Activated CD8-positive, alpha-beta T cell treated with anti-CD3 and anti-CD28 coated beads for 36 hours (primary cell): ENCODE measurements around the gene USP47. TPM values are rescaled to one million over a fixed set of nuclear protein-coding genes. Genes with fewer than 3 reads are reported as not detected.

Source experiments
- ATAC-seq: fragments of 200-7000 bp; cut with Tn5 transposase; one replicate; pipeline ENCODE4 v1.10.0; 2021; ENCODE audit warnings: mild to moderate bottlenecking, moderate library complexity
- CTCF ChIA-PET: fragments of 350-600 bp; sonication (Branson Sonifier 250); formaldehyde crosslinking; loops from one replicate; lab custom pipeline; 2021; ENCODE audit warnings: antibody characterized with exemption; lab: Charles Lee
- POLR2A ChIA-PET: fragments of 350-600 bp; sonication (Branson Sonifier 250); formaldehyde crosslinking; loops from one replicate; lab custom pipeline; 2021; ENCODE audit warnings: antibody characterized with exemption; lab: Charles Lee
- DNase-seq: peaks from one replicate; pipeline ENCODE4 v3.0.0-alpha.2; 2020
- H3K27ac Mint-ChIP-seq: one replicate; pipeline ENCODE4 v1.8.0; 2021; ENCODE audit warnings: mild to moderate bottlenecking, mixed read lengths
- H3K27me3 Mint-ChIP-seq: one replicate; pipeline ENCODE4 v1.8.0; 2021; ENCODE audit warnings: mixed read lengths
- H3K36me3 Mint-ChIP-seq: one replicate; pipeline ENCODE4 v1.8.0; 2021; ENCODE audit warnings: low read depth, mixed read lengths
- H3K4me1 Mint-ChIP-seq: one replicate; pipeline ENCODE4 v1.8.0; 2021; ENCODE audit warnings: low read depth, mixed read lengths
- H3K4me3 Mint-ChIP-seq: one replicate; pipeline ENCODE4 v1.8.0; 2021; ENCODE audit warnings: mild to moderate bottlenecking, moderate library complexity, mixed read lengths
- H3K9me3 Mint-ChIP-seq: one replicate; pipeline ENCODE4 v1.8.0; 2021; ENCODE audit warnings: mixed read lengths
- CTCF ChIP-seq: fragments of 200-600 bp; IDR thresholded peaks from one replicate; pipeline ENCODE4 v1.8.0; 2022; ENCODE audit warnings: antibody characterized with exemption, mild to moderate bottlenecking
- intact Hi-C: fragments of 100-400 bp; cut with micrococcal nuclease; formaldehyde crosslinking; loops from one replicate; pipeline ENCODE4 v1.10.0; 2022
- total RNA-seq, 2 experiments: library from RNA; stranded (reverse); gene quantifications; one replicate each; pipeline ENCODE4 v1.2.3, GENCODE V29; 2021

USP47 gene
- total RNA-seq, 2 experiments from 2014 or later: 37.8 to 39.7 TPM

GRCh38 chr11:11979488-11980117 lies 137.8 kb downstream of the USP47 start:
- H3K27ac Mint-ChIP-seq: no peak overlapping the region

GRCh38 chr11:11980200-11980599 lies 138.4 kb downstream of the USP47 start:
- DNase-seq (no peak), ATAC-seq (no peak)
- intact Hi-C loops: no loop called here
- POLR2A ChIA-PET: no interaction called here
- no peak for TF ChIP-seq CTCF
- CTCF ChIA-PET: interaction anchor here (1.0 to 2.2 kb wide), 4 partner anchors 13 to 302 kb away, joined by 3 to 8 read pairs (median 4); no protein-coding TSS in a partner anchor
- Mint-ChIP-seq H3K27me3 (no peaks in the 10 kb centered on the region), H3K27ac (no peak overlapping the region), H3K9me3 (no peaks in the 10 kb centered on the region), H3K36me3 (no peaks in the 10 kb centered on the region), H3K4me1 (no peaks in the 10 kb centered on the region), H3K4me3 (no peak overlapping the region)

More at GRCh38 chr11:11979488-11980117, 137.8 kb downstream of the USP47 start:
- Mint-ChIP-seq H3K36me3 (no peaks in the 10 kb centered on the region), H3K27me3 (no peaks in the 10 kb centered on the region), H3K4me1 (peaks cover 4% of the 10 kb centered on the region), H3K4me3 (no peak overlapping the region), H3K9me3 (no peaks in the 10 kb centered on the region)
- ChIA-PET POLR2A (no interaction called here), CTCF (interaction anchor here (0.9 to 3.9 kb wide), 6 partner anchors 13 to 302 kb away, joined by 3 to 22 read pairs (median 4); no protein-coding TSS in a partner anchor)
- ATAC-seq (no peak), DNase-seq (no peak)
- intact Hi-C loops: no loop called here
- no peak for TF ChIP-seq CTCF

GRCh38 chr11:11980841-11981308 lies 139.1 kb downstream of the USP47 start:
- CTCF ChIA-PET: interaction anchor here (1.0 to 2.0 kb wide), 4 partner anchors 9 to 302 kb away, joined by 3 to 5 read pairs (median 3); no protein-coding TSS in a partner anchor
- no peak overlapping the region for H3K27ac Mint-ChIP-seq
- ATAC-seq (no peak), DNase-seq (no peak)
- intact Hi-C loops: no loop called here
- no peaks in the 10 kb centered on the region for H3K4me1 Mint-ChIP-seq
- H3K9me3 Mint-ChIP-seq: no peaks in the 10 kb centered on the region
- POLR2A ChIA-PET: interaction anchor here (0.8 kb wide), 1 partner anchor 25 kb away, joined by 3 read pairs; no protein-coding TSS in a partner anchor
- H3K36me3 Mint-ChIP-seq: no peaks in the 10 kb centered on the region
- TF ChIP-seq CTCF: no peak
- H3K4me3 Mint-ChIP-seq: no peak overlapping the region
- no peaks in the 10 kb centered on the region for H3K27me3 Mint-ChIP-seq

- H3K4me3 Mint-ChIP-seq: no peak overlapping the region
- H3K36me3 Mint-ChIP-seq: no peaks in the 10 kb centered on the region
- ATAC-seq: no peak
- no peaks in the 10 kb centered on the region for H3K27me3 Mint-ChIP-seq
- no peak overlapping the region for H3K27ac Mint-ChIP-seq
- intact Hi-C loops: no loop called here
- POLR2A ChIA-PET: interaction anchor here (0.8 kb wide), 1 partner anchor 25 kb away, joined by 3 read pairs; no protein-coding TSS in a partner anchor
- TF ChIP-seq CTCF: no peak
- H3K9me3 Mint-ChIP-seq: no peaks in the 10 kb centered on the region
- no peak for DNase-seq
- CTCF ChIA-PET: interaction anchor here (1.1 to 1.3 kb wide), 2 partner anchors 9 to 301 kb away, joined by 3 read pairs; no protein-coding TSS in a partner anchor
- H3K4me1 Mint-ChIP-seq: no peaks in the 10 kb centered on the region
Measured at GRCh38 chr11:11981364-11981763, 139.6 kb downstream of the USP47 start.

GRCh38 chr11:11981840-11982239 lies 140.1 kb downstream of the USP47 start:
- DNase-seq (no peak), ATAC-seq (no peak)
- Mint-ChIP-seq H3K4me1 (no peaks in the 10 kb centered on the region), H3K27me3 (no peaks in the 10 kb centered on the region), H3K4me3 (no peak overlapping the region), H3K27ac (no peak overlapping the region), H3K9me3 (no peaks in the 10 kb centered on the region), H3K36me3 (no peaks in the 10 kb centered on the region)
- intact Hi-C loops: no loop called here
- TF ChIP-seq CTCF: no peak
- POLR2A ChIA-PET: no interaction called here
- CTCF ChIA-PET: interaction anchor here (1.1 to 1.9 kb wide), 3 partner anchors 10 to 301 kb away, joined by 3 to 6 read pairs (median 3); no protein-coding TSS in a partner anchor
